ENCODE data around the gene DLG4.
"Not testable (repeated sequence)": the region's sequence is repeated elsewhere in the genome, so short reads cannot be mapped to it uniquely, and the experiment has no call there.

The DLG4 gene

GRCh38 chr17:7248796-7249195 is 29.2 kb upstream of the DLG4 start:
- DNase-seq: no peak

DNA sequence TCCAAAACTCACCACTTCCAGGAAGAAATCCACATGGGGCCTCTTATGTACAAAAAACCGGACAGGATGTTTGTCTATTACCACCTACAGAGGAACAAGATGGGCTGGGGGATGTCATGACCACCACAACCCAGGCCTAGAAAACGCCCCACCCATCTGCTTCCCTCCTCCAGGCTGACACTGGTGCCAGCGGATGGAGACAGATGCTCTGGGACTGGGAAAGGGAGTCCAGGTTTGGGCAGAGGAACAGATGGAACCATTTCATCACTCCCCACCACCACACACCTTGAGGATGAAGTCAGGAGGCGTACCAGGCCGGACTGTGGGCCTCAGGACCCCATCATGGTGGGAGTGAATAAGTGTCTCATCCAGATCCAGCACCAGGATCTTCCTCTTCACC is 27.1 kb upstream of the DLG4 start:
- DNase-seq: no peak

DNA sequence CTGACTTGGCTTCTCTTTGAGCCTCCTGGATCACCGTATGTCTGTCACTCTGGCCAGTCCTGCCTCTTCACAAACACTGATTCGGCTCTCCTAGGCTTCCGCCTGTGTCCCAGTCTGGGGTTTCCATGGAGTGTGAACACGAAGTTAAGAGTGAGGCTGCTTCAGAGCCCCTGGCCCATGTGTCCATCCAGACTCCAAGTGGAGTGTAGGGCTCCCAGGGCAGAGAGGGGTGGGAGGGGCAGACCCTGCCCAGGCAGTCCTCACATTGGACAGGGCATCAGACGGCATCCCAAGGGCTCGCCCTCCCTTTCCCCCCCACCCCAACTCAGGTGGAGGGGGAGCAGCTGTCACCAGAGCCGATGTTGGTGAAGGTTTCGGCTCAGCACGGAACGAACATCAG is 24.2 kb upstream of the DLG4 start:
- DNase-seq: not testable (repeated sequence)

- no peak for DNase-seq
These were observed 23.8 kb upstream of the DLG4 start for GRCh38 chr17:7243453-7243729.

GRCh38 chr17:7242717-7243452 is 23.2 kb upstream of the DLG4 start:
- peak; percentile 94 for DNase-seq

DNA sequence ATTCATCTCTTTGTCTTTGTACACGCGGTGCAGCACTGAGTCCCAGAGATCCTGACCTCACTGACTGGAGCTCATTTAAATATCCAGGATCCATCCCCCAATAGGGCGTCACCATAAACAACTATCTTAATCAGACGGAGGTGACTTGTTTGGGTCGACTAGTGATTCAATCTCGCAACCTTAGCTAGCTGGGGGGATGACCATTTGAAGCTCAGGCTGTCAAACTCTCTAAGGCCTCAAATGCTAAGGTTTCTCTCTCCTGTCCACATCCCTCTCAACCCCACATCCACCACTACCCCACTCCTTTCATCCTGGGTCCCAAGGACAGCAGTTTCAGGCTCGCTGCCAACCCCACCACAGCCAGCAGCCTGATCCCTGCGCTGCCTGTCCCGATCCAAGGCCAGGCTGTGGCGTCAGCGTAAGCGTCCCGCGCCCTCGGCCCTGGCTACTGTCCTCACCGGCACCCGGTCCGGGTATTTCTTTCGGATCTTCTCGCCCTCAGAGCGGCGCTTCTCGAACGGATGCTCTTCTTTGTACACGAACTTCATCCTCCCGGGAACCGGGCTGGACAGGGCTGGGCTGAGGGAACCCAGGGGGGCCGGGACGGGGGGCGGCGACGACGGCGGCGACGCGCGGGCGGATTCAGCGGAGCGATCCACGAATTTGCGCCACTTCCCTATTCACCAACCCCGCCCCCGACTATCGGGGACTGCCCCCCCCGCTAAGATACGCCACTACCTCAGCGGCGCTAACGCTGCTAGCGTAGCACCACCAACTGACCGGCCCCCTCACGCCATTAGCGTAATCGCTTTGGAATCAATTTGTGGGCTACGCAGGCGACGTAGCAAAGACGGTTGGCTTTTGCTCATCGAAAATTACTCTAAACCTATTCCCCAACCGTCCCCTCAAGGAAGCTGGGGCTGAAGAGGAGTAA is 22.4 kb upstream of the DLG4 start, which contains the start of gene GABARAP:
Gene GABARAP, minus strand, starts transcription at position 667 of the 934 bp plus-strand sequence. Its CDS starts 119 bp downstream, at position 548.
- DNase-seq: peak; percentile 86

DNA sequence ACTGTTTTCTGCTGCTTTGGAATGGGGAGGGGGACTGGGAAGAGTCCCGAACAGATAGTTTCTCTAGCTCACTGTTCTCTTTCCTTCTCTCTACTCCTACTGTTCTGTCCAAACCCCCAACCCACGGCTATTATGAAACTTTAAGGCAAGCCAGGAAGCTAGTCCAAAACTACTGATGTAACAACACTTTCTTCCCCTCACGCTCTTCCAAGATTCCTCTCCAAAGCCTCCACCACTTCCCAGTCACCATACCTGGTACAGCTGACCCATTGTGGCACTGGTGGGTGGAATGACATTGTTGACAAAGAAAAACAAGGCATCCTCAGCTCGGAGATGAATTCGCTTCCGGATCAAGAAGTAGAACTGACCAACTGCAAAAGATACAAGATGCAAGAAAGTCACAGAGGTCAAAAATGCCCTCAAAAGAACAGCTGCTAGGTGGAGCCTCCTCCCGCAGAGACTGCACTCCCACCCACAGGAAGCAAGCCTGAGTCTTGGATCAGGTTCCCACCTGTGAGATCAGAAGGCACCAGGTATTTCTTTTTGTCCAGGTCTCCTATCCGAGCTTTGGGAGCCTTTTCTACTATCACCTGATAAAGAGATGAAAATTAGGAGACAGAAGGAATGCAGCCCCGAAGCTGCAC is 21.6 kb upstream of the DLG4 start:
- DNase-seq: peak; percentile 48

DNA sequence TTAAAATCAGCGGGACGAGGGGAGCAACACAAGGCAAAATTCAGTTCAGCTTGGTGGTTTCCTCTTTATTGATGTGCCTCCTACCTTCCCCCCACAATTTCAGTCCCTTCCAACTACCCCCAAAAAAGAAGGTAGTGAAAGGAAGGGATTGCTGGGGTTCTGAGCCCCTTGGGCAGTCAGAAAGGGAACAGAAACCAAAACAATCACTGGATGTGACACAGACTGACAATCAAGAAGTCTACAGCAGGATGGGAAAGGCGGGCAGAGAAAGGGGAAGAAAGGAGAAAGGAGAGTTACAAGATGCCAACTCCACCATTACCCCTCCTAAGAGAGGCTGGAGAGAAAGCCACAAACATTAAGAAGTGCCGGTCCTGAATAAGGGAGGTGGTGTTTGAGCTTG is 20.7 kb upstream of the DLG4 start:
- no peak for DNase-seq

DNA sequence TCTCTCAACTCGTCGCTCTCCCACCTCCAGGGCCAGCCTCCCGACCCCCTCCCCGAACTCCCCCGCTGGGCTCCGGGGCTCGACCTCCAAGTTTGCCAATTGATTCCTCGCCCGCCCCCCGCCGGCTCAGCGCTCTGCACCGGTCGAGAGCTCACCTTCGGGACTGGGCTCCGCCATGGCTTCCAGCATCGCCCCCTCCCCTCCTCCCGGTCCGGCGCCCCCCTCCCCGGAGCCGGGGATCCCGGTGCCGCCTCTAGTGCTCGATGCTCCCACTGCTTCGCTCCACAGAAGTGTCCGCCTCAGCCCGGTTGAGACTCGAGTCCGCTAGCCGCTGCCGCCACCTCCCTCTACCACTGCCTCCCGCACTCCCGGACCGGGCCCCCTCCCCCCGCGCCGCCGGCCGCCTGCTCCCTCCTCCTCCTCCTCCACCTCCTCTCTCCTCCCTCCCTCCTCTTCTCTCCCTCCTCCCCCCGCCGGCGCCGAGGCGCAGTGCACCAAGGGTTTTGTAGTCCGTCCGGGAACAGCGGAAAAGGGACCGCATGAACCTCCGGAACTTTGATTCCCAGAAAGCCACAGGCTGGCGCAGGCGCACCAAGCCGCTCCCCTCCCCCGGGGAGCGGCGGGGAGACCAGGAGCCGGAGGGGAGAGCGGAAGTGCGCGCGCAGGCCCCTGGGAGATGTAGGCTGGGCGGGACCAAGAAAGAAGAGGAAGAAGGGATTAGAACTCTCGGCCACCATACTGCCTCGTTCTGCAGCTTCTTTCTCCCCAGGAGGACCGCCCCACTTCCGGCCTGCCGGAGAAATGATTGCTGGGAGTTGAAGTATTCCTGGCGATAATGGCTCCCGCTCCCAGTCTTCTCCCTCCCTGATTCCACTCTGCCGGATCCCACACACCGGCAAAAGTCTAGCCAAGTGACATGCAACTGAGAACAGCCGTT is 19.7 kb upstream of the DLG4 start, which contains the start of gene PHF23:
Gene PHF23, minus strand, starts transcription at position 367 of the 937 bp plus-strand sequence. Its CDS starts 178 bp downstream, at position 189.
- peak; percentile 99 for DNase-seq

GRCh38 chr17:7238420-7239090 is 18.9 kb upstream of the DLG4 start:
- DNase-seq: peak; percentile 54

DNA sequence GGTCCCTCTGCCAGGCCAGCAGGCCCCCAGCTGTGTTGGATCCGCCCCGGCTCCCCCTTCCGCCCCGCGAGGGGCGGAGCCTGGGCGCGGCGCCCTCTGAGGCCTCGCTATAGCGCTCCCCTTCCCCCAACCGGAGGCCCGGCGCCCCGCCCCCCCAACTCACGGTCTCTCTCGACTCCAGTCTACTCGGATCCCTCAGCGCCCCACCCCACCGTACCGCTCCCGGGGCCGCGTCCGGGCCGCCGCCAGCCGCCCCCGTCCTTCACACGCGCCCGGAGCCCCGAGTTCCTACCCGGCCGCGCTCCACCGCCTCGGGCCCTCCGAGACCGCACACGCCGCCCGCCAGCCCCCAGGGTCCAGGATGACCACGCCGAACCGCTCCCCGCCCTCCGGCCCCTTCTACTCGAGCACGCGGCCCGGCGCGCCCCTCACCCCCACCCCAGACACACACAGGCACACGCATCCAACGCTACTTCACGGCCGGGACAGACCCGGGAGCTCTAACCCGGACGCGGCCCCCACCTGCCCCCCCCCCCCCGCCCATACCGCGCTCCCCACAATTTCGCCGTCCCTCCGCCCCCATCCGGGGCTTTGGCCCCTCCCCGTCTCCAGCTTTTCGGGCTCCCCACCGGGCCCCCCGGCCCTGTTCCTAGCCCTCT is 18.3 kb upstream of the DLG4 start:
- peak; percentile 73 for DNase-seq

DNA sequence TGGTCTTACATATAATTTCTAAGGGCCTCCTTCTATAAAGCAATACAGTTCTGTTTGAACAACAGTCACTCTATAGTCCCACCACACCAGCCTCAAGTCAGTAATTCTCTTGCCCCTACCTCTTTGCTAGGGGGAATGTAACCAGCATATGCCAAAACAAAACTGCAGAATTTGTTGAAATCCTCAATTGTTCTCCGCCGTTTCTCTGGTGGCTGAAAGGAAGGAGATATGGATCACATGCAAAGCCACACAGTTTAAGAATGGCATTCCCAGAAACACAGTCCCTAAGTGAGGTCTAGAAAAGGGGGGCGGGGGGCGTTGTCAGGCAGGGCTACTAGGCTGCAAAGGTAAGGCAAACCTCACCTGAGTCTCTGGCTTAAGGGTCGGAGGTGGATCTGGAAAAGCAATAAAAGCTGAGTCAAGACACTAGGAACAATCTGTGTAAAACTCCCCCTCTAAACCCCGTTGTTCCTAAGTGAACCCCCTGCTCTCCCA is 17.7 kb upstream of the DLG4 start:
- DNase-seq: no peak

DNA sequence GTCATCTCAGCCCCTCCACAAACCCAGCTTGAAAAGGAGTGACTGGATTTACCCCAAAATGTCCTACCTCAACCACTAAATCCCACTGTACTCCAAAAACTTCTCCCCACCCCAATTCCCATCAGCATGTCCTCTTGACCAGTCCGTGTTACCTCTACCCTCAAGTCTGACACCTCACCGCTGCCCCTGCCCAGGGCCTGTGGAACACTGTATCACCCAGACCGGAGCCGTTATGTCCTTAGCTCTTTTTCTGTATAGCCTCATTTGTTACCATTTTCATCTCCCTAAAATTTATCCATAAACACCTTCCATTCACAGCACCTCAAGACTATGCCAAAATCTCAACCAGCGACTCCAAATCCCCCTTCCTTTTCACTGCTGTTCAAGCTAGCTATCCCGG is 17.2 kb upstream of the DLG4 start:
- DNase-seq: no peak

- DNase-seq: no peak
These were observed 16.3 kb upstream of the DLG4 start for GRCh38 chr17:7235693-7236665.

GRCh38 chr17:7234083-7234951 is 14.7 kb upstream of the DLG4 start, which contains the start of gene DVL2:
Gene DVL2, minus strand, starts transcription at chr17:7234517. Its CDS starts 255 bp downstream, at chr17:7234262.
- DNase-seq: peak; percentile 93

DNA sequence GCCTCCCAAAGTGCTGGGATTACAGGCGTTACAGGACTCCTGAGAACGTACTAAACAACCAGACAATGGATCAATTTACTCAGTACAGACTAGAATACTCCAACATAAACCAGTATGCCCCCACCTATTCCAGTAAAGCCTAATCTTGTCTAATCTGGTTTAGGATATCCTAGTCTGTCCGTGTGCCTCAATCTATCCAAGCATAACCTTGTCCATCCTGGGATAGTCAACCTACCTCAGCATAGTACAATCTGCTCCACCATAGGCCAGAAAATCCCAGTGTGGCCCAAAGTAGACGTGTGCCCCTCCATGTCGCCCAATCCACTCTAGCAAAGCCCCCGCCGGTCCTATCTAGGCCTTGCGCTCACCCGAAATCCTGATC is 14.1 kb upstream of the DLG4 start:
- DNase-seq: no peak

- DNase-seq: no peak
These were observed 12.5 kb upstream of the DLG4 start for GRCh38 chr17:7232114-7232513.

DNA sequence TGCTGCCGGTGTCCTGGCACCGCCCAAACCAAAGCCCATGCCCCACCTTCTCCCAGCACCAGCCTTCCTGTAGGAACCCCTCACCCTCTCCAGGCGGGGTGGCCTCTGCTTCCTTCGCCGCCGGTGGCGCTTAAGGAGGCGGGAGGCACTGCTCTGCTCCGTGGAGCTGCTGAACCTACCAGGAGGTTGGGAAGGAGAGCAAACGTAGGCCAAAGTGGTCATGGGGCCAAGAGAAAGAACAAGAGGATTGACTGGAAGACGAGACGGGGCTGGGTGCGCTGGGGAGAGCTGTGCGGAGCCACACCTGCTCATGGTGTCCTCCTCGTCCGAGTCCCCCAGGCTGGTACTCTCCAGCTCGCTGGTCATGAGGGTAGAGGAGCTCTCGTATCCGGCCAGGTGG is 9.9 kb upstream of the DLG4 start:
- DNase-seq: no peak

GRCh38 chr17:7228920-7229319 is 9.3 kb upstream of the DLG4 start:
- no peak for DNase-seq

Data from NCI-H146 (cell line).